PC-9 (cell line): ENCODE results near the gene RAB3IL1.

Experiments
- EZH2 ChIP-seq: fragments of 200-600 bp; sonication (generic); IDR thresholded peaks from 2 replicates; pipeline ENCODE4 v1.8.0; 2017; ENCODE audit warnings: antibody characterized with exemption, low read depth
- TF ChIP-seq, protein P1 (sequence below): fragments of 200-600 bp; sonication (generic); conservative IDR thresholded peaks from 2 replicates; pipeline ENCODE4 v1.6.1; 2017; ENCODE audit warnings: mixed run types, antibody characterized with exemption, mild to moderate bottlenecking, moderate library complexity

DNA sequence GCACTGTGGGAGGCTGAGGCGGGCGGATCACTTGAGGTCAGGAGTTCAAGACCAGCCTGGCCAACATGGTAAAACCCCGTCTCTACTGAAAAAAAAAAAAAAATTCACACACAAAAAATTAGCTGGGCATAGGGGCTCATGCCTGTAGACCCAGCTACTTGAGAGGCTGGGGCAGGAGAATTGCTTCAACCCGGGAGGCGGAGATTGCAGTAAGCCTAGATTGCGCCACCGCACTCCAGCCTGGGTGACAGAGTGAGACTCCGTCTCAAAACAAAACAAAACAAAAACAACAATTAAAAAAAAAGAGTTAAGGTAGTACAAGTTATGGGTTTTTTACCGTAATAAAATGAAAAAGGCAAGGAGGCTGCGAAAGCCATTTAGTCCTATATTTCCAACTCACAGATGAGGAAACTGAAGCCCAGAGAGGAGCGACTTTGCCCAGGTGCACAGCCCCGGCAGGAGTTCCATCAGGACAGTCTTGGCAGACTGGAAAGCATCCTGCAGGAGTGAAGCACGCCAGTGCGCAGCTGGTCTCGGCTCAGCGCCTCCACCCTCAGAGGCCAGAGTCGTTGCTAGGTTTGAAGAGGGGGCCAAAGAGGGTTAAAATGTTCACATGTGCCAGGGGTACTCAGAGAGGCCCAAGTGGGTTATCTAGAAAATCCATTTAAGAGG is 22.2 kb downstream of the RAB3IL1 start:
- TF ChIP-seq, protein P1, sequence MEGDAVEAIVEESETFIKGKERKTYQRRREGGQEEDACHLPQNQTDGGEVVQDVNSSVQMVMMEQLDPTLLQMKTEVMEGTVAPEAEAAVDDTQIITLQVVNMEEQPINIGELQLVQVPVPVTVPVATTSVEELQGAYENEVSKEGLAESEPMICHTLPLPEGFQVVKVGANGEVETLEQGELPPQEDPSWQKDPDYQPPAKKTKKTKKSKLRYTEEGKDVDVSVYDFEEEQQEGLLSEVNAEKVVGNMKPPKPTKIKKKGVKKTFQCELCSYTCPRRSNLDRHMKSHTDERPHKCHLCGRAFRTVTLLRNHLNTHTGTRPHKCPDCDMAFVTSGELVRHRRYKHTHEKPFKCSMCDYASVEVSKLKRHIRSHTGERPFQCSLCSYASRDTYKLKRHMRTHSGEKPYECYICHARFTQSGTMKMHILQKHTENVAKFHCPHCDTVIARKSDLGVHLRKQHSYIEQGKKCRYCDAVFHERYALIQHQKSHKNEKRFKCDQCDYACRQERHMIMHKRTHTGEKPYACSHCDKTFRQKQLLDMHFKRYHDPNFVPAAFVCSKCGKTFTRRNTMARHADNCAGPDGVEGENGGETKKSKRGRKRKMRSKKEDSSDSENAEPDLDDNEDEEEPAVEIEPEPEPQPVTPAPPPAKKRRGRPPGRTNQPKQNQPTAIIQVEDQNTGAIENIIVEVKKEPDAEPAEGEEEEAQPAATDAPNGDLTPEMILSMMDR: no peak
- TF ChIP-seq EZH2: no peak
